DMS 273 (cell line): ENCODE results near the gene DHCR24.

Source experiments
- DNase-seq: peaks from one replicate; lab custom pipeline; 2025; ENCODE audit not compliant: unreplicated experiment; lab: John Stamatoyannopoulos, UW

DHCR24 gene

GRCh38 chr1:54804471-54805132 is 82.4 kb downstream of the DHCR24 start:
- DNase-seq, result no peak

DNA sequence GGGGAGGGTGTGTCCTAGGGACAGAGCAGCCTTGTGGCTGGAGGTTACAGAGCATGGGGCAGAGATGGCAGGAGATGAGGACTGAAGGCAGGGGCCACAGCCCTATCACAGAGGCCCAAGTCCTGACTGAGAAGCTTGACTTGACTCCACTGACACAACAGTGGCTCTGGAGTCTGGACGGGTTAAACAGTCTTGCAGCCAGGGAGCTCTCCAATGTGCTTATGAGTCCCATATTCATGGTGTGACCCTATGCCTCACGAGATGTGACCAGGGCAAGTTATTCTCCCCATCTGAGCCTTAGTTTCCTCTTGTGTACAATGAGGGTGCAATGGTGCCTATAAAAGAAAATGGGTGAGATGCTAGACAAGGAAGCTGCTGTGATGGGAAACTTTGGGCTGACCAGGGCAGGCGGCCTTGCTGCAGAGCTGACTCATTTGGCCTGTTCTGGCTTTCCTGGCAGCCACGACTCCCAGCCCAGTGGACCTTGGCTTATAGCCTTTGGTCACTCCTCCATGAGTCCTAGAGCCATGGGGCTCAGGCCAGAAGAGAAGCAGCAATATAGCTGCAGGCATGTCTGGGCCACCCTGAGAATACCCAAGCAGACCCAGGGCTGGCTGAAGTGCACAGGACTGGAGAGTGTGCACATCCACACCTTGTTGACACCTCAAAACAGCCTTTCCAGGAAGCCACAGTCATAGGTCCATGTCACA is 83.1 kb downstream of the DHCR24 start:
- DNase-seq, result no peak

GRCh38 chr1:54800899-54801759 is 85.9 kb downstream of the DHCR24 start, which contains the start of gene TTC22:
TSS of gene TTC22 (minus strand) at chr1:54801323. CDS start at chr1:54801163, 160 bp downstream.
- DNase-seq, result peak; percentile 55

DNA sequence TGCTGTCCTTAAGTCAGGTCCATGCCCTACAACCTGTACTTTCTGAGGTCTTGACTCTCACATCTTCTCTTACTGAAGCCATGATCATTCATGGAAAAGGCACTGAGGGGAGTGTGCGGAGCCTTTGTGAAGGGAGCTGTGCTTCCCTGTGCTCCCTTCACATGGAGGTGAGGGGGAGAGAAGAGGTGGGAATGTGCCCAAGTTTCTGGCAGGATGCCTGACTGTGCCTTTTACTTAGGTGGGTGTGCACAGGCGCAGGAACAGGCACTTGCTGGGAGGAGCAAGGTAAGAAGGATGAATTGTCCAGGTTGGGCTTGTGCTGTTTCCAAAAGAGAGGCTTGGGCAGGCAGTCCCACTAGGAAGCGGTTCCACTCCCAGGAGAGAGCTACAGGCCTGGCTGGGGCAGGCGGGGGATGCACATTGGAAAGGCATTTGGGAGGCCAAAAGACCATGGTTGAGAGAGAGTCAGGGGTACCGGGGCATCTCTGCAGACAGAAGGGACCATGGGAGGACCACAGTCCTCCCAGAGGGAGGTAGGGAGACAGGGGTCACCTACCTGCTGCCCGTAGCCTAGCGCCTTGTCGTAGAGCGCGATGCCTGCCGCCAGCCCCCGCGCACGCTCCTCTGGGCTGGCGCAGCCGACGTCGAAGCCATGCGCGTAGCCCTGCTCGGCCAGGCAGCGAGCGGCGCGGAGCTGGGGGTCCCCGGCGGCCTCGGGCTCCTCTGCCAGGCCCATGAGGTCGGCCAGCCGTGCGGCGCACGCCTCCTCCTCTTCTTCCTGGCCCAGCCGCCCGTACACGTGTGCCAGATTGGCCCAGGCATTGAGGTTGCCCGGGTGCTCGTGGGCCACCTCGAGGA is 86.7 kb downstream of the DHCR24 start:
- no peak for DNase-seq
